ENCODE data around the gene SEC22B.
"Not testable (repeated sequence)": the region's sequence is repeated elsewhere in the genome, so short reads cannot be mapped to it uniquely, and the experiment has no call there.

Gene SEC22B

DNA sequence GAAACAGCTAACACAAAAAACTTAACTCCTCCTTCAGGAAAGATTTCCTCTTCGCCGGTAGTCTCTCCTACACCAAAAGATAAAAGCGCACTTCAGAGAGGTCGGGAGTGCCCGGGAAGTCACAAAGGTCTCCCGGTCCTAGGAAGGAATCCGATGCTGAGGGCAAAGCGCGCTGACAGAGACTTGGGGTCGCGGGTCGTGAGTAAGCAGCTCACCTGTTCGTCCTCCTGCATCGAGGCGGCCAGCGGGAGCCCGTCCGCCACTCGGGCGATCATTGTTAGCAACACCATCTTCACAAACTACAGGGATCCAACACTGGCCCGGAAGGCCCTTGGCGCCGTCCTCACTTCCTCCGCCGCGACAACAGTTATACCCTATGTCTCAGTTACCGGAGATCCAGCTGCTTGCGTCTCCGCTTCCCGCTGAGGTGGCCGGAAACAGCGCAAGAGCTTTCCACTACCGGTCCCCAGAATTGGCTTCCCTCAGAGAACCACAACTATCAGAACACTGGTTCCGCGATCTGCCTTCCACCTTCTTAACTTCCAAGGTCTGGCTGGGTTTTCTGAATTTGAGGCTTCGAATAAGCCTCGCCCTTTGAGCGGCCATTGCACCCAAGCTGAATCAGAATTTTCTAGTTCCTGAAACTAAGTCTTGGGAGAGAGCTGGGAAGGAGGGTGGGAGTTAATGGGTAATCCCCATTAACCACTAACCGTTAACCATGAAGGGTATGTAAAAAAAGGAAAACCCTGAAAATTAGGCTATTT lies at the start of gene SEC22B:
Gene SEC22B, minus strand, starts transcription at position 429 of the 764 bp plus-strand sequence. Its CDS starts 139 bp downstream, at position 290.
- peak; percentile 84 for DNase-seq (ENCODE audit: low spot score)

DNA sequence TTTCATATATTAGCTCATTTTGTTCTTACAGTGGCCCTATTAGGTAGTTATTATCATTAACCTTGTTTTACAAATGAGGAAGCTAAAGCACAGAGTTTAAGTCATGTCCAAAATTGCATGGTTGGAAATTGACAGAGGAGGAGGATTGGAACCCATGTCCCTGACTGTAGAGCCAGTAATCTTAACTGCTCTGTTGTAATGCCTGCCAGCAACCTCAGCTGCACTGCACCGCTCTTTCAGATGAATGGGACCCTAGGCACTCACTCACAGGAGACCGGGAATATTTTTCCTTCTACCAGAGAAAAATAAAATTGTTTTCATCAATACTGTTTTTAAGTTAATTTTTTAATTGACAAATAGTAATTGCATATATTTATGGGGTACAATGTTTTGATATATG lies 41.6 kb upstream of the SEC22B start:
- DNase-seq (ENCODE audit: low spot score): not testable (repeated sequence)

DNA sequence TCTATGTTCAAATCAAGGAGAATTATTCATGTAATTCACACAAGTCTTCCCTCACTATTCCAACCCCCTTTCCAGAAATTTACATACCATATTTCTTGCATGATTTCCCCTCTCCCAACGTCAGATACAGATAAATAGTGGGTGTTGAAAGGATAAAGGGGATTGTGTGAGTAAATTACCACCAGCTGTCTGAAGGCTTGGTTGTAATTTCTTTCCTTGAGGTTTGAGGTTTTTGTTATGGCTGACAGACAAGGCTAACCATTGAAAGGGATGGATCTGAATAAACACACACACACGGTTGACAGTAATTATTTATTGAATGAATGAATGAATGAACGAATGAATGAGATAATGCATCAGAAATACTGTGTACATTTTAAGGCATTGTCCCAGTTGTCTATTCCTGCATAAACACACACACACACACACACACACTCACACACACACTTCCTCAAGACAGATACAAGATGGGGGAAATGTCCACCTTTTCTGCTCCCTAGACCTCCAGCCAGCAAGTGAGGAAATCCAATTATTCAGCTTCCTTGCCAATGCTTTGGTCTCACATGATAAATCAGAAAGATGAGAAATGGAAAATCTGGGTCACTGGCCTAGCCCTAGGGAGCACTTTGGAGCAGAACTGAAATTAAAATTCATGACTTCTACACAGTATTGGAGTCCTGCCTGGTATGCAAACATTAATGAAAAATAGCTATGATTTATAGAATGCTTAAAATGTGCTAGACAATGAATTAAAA lies 41.0 kb upstream of the SEC22B start:
- DNase-seq (ENCODE audit: low spot score): not testable (repeated sequence)

DNA sequence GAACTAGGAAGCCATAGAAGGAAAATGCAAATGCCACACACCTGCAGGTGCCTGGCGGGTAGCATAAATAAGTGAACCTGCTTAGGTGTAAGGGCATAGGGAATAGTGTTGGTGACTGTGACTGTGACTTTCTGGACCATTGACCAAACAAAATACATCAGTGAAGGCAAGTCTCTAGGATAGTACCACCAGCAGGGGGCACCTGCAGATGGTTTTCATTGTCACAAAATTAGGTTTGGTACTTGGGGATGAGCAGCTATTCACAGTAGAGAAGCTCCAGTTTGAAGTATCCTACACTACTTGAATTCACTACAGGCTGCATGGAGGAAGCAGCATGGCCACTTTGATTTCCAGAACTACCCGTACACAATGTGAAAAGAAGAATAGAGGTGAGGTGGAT lies 37.3 kb upstream of the SEC22B start:
- not testable (repeated sequence) for DNase-seq (ENCODE audit: low spot score)

DNA sequence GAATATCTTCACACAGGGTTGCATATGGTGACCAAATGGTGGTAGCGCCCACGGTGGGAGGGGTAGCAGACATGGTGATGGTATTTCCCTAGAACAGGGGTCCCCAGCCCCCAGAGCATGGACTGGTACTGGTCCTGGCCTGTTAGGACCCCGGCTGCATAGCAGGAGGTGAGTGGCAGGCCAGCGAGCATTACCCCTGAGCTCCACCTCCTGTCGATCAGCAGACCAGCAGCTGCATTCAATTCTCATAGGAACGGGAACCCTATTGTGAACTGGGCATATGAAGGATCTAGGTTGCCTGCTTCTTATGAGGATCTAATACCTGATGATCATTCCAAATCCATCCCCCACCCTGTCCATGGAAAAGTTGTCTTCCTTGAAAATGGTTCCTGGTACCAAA lies 34.4 kb upstream of the SEC22B start:
- DNase-seq (ENCODE audit: low spot score): not testable (repeated sequence)

DNA sequence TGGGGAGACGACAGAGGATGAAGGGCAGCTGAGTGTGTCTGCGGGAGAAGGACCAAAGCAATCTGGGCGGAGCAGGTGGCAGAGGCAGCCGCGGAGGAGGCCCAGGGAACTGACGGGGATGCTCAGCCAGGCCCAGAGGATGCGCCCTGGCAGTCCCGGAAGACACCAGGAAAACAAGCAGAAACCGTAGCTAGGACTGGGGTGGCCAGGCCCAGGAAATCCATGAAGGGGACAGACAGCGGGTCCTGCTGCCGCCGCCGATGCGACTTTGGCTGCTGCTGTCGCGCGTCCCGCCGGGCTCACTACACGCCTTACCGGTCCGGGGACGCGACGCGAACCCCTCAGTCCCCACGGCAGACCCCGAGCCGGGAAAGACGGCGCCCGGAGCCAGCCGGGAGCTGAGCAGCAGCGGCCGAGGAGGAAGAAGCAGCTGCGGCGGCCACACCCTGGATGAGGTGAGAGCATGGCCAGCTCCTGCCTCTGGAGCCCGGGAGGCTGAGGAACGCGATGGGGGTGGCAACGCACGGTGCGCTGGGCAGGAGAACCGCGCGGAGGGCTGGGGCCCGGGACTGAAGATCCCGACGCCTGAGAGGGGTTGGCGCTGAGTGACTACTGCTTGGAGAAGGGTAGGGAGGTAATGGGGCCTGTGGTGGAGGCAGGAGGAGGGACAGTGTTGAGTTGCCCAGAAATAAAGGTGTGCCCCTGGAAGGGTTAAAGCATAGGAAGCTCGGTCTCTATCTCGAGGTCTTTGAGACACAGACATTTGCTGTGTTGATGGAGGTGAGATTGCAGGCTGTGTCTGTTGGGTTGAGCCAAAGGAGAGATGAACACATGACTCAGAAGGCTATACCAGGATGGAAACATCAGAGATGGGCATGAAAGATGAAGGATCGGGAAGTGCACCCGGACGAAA lies 20.8 kb upstream of the SEC22B start:
- DNase-seq (ENCODE audit: low spot score): not testable (repeated sequence)

DNA sequence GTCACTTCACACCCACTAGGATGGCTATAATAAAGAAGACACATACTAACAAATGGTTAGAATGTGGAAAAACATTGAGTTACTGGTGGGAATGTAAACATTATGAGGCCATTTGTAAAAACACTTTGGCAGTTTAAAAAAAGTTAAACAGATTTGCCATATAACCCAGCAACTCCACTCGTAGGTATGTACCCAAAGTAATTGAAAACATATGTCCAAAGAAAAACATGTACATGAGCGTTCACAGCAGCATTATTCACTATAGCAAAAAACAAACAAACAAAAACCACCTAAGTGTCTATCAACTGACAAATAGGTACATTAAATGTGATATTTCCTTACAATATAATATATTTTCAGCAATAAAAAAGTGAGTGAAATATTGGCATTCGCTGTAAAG lies 12.3 kb upstream of the SEC22B start:
- DNase-seq (ENCODE audit: low spot score): not testable (repeated sequence)

DNA sequence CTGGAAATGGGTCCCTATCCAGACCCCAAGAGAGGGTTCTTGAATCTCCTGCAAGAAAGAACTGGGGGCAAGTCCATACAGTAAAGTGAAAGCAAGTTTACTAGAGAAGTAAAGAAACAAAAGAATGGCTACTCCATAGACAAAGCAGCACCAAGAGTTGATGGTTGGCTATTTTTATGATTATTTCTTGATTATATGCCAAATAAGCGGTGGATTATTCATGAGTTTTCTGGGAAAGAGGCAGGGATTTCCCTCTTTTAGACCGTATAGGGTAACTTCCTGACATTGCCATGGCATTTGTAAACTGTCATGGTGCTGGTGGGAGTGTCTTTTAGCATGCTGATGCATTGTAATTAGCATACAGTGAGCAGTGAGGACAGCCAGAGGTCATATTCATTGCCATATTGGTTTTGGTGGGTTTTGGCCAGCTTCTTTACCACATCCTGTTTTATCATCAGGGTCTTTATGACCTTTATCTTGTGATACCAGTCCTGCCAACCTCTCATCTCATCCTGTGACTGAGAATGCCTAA lies 5.9 kb upstream of the SEC22B start:
- not testable (repeated sequence) for DNase-seq (ENCODE audit: low spot score)

DNA sequence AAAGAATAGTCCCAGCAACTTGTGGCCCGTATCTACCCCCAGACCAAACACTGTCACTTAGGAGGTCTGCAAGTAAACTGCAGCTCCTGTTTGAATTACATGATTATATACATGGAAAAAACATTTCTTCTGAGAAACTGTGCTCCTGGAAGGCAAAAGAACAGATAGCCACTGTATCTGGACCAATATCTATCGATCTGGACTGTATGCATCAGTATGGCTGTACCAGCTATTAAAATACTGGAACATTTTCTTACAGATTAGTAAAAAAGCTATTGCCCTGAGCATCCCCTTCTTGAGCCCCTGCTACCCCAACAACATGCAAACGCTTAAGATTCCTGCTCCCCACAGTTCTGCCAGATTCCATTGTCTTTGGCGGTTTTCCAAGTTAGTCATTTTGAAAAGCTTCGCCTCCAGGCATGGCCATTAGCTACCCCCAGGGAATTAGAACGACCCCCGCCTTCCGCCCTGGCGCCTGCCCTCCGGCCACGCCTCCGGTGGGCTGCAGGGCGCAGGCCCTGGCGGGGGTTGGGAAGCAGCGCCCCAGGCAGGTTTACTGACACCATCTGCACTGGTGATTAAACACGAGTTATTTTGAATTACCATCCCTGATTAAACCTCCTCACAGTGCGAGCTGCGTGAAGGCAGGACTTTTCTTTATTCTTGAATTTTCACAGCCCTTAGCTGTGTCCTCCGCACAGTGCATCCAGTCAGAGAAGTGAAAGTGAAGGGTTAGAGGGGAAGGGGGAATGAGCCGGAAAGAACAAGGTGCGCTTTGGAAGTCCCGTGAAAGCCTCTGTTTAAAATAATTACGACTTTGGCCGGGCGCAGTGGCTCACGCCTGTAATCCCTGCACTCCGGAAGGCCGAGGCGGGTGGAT lies 3.7 kb upstream of the SEC22B start:
- DNase-seq (ENCODE audit: low spot score): not testable (repeated sequence)

DNA sequence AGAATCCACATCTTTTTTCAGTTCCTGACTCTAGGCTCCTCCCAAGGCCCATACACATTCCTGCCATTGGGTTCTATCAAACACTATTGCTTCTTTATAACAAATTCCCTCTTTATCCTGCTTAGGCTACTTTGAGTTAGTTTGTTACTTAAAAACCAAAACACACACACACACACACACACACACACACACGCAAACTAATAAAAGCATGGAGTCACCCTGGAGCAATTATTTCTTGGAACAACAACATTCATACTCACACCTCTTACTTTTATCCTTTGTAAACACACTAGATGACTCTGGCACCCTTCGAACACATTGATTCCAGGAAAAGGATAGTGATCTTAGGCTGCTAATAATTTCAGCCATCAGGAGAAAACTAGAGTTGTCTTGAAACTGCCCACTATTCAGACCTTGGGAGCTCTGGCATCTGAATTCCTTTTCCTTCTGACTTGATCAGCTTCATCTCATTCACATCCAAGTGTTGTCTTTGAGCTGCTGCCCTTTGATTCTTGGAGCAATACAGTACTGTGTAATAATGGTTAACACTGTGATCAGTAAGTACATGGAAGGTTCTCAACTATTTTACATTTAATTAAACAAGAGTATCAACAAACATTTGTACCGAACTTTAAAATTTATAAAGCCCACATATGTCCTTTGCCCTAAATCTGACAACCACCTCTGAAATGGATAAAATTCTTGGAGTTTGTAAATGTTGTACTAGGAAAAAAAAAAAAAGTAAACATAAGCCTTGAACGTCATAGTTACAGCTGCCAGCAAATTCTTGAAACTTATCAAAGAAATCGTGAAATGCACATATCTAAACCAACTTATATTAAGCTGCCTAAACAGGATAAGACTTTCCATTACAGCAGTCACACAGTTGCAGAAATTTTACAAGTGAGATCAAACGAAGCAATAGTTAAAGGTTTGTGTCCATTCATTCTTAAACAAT lies 2.8 kb upstream of the SEC22B start:
- DNase-seq (ENCODE audit: low spot score): no peak

DNA sequence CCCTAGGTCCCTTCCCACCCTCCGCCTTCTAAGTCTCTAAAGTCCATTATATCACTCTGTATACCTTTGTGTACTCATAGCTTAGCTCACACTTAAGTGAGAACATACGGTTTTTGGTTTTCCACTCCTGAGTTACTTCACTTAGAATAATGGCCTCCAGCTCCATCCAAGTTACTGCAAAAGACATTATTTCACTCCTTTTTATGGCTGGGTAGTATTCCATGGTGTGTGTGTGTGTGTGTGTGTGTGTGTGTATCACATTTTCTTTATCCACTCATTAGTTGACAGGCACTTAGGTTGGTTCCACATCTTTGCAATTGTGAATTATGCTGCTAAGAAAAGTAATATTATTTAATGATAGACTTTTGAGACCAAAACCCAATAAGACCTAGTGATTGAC lies 1.7 kb upstream of the SEC22B start:
- not testable (repeated sequence) for DNase-seq (ENCODE audit: low spot score)

DNA sequence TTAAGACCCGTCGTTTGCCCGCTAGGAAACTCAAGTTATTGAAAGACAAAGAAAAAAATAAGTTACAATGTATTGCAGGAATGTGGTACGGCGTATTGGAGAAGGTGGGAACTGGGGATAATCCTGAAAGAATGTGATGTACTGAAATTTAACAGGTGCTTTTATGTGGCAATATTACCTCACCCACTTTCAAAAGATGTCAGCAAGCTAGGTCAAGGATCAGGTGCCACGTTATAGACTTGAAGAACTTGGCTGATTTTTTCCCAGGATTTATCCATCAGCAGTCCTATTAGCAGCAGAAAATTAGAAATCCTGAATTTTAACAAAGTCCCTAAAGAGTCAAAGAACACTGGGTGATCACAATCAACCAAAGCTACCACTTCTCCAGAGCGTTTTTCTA lies 632 bp downstream of the SEC22B start:
- not testable (repeated sequence) for DNase-seq (ENCODE audit: low spot score)

DNA sequence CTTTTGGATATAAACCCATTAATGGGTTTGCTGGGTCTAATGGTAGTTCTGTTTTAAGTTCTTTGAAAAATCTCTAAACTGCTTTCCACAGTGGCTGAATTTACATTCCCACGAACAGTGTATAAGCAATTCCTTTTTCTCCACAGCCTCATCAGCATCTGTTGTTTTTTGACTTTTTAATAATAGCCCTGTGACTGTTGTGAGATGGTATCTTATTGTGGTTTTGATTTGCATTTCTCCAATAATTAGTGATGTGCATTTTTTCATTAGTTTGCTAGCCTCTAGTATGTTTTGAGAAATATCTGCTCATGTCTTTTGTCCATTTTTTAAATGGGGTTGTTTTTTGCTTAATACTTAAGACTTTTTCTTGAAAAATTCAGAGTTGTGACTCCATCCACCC lies 11.6 kb downstream of the SEC22B start:
- not testable (repeated sequence) for DNase-seq (ENCODE audit: low spot score)

DNA sequence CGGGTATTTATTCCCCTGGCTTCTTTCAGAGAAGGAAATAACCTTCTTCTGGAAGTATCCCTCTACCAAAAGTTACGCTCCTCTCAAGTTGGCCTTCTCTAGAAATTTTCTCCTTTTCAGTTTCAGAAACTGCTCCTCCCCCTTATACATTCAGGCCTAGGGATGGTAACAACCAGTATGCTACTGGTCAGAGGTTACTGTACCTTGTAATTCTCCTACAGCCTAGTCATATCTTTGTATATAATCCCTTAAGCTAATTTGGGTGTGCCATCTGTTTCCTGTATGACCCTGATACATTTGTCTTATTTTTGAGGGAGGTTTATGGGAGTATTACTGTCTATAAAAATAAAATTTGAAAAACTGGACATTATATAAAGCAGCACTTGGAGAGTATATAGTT lies 14.3 kb downstream of the SEC22B start:
- not testable (repeated sequence) for DNase-seq (ENCODE audit: low spot score)

DNA sequence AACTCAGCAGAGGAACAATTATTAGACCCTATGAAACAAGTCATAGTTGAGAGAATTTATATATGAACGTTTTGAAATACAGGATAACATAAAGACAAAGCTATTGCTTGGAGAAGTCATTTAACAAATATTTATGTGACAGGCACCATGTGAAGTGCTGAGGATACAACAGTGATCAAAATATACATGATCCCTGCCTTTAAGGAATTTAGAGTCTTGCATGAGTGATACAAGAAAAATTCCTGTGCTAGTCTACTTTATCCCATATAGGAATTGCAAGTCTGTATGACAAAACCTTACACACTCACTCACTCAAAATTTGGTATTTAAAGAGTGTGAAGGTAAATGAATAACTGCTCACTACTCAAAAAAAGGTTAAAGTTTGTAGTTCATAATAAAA lies 17.8 kb downstream of the SEC22B start:
- not testable (repeated sequence) for DNase-seq (ENCODE audit: low spot score)

DNA sequence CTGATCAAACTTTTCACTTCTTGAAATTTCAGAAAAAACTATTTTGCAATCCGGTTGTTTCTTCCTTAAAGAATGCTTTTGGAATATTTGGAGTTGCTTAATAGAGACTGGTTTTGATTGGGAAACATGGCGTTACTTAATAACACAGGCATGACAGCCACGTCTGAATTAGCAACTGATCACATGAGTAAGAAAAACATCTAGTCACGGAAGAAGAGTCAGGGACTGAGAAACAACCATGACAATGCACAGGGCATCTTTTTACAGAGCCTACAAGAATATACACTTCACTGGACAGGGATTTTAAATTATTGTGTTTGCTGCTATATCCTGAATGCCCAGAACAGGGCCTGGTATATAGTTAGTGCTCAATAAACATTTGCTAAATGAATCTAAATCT lies 18.2 kb downstream of the SEC22B start:
- not testable (repeated sequence) for DNase-seq (ENCODE audit: low spot score)

DNA sequence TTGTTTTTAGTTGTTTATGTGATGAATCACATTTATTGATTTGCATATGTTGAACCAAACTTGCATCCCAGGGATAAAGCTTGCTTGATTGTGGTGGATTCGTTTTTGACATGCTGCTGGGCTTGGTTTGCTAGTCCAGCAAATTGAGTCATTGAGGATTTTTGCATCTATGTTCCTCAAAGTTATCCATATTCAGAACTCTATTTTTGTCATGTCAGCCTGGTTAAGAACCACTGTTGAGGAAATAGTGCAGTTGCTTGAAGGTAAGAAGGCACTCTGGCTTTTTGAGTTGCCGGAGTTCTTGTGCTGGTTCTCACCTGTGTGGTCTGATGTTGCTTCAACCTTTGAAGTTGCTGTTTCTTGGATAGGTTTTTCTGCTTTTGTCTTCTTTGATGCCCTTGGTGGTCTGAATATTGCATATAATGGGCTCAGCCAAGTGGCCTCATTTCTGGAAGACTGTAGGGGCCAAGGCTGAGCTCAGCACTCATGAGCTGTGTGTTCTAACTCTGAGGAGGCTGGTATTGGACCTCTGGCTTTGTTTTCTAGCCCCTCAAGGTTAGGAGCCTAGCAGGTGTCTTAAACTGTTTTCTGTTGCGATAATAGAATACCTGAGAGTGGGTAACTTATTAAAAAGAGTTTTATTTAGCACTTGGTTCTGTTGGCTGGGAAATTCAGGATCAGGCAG lies 26.0 kb downstream of the SEC22B start:
- not testable (repeated sequence) for DNase-seq (ENCODE audit: low spot score)

DNA sequence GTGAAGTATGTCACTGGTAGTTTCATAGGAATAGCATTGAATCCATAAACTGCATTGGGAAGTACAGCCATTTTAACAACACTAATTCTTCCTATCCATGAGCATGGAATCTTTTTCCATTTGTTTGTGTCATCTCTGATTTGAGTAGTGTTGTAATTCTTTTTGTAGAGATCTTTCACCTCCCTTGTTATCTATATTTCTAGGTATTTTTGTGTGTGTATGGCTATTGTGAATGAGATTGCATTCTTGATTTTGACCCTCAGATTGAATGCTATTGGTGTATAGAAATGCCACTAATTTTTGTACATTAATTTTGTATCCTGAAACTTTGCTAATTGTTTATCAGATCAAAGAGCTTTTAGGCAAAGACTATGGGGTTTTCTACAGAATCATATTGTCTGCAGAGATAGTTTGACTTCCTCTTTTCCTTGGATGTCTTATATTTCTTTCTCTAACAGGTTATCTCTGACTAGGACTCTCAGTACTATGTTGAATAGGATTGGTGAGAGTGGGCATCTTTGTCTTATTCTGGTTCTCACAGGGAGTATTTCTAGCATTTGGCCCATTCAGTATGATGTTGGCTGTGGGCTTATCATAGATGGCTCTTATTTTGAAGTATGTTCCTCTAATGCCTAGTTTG lies 26.8 kb downstream of the SEC22B start:
- DNase-seq (ENCODE audit: low spot score): not testable (repeated sequence)

DNA sequence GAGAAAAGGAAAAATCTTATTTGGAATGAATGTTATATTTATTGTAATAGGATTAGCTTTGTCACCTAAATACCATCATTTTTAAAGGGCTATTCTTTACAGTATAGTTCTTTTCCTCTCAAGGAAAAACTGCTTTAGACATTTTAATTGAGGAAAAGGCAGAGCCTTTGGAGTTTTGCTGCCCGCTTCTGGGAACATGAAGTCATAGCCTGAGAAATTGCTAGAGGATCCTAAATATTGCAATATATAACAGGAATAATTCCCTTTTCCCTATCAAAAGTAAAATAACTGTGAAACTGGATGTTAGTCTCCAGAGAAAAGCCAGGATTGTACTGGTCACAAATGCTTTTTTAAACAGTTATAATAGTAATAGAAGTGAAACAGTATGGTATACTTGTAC lies 30.5 kb downstream of the SEC22B start:
- DNase-seq (ENCODE audit: low spot score): not testable (repeated sequence)
